SK-N-SH treated with all-trans-retinoic acid at 6 μM for 48 hours (cell line): ENCODE data around the gene CTAGE4.
"Not testable (repeated sequence)": the region's sequence is repeated elsewhere in the genome, so short reads cannot be mapped to it uniquely, and the experiment has no call there.

ENCODE experiments used
- ATAC-seq: fragments of 200-7000 bp; cut with Tn5 transposase; 3 replicates; pipeline ENCODE4 v1.9.1; 2020; ENCODE audit warnings: mild to moderate bottlenecking, moderate library complexity
- ARNTL ChIP-seq: fragments of 450-650 bp; formaldehyde crosslinking; IDR thresholded peaks from 2 replicates; pipeline ENCODE4 v1.5.0; 2020; ENCODE audit warnings: low read depth, mild to moderate bottlenecking, moderate library complexity, borderline replicate concordance
- BACH2 ChIP-seq: fragments of 250-450 bp; sonication (Bioruptor Pico); IDR thresholded peaks from 2 replicates; pipeline ENCODE4 v1.9.0; 2021; ENCODE audit warnings: mild to moderate bottlenecking, borderline replicate concordance
- CSDC2 ChIP-seq: fragments of 250-450 bp; sonication (Bioruptor Pico); IDR thresholded peaks from 2 replicates; pipeline ENCODE4 v1.5.0; 2020; ENCODE audit warnings: mild to moderate bottlenecking, moderate library complexity
- ESRRG ChIP-seq: fragments of 250-450 bp; sonication (Bioruptor Pico); IDR thresholded peaks from 2 replicates; pipeline ENCODE4 v1.6.1; 2021; ENCODE audit warnings: mild to moderate bottlenecking
- GLIS3 ChIP-seq: fragments of 250-450 bp; sonication (Bioruptor Pico); IDR thresholded peaks from 2 replicates; pipeline ENCODE4 v1.5.0; 2020; ENCODE audit warnings: mild to moderate bottlenecking, moderate library complexity
- ISL1 ChIP-seq: fragments of 250-450 bp; sonication (Bioruptor Pico); IDR thresholded peaks from 2 replicates; pipeline ENCODE4 v2.1.2; 2022; ENCODE audit warnings: mild to moderate bottlenecking, moderate library complexity
- OSR1 ChIP-seq: fragments of 250-450 bp; sonication (Bioruptor Pico); IDR thresholded peaks from 2 replicates; pipeline ENCODE4 v1.8.0; 2022; ENCODE audit warnings: moderate library complexity, mild to moderate bottlenecking, inconsistent platforms
- RARB ChIP-seq: fragments of 250-450 bp; sonication (Bioruptor Pico); IDR thresholded peaks from 2 replicates; pipeline ENCODE4 v1.8.0; 2021; ENCODE audit warnings: mild to moderate bottlenecking, moderate library complexity
- SNAI2 ChIP-seq: fragments of 250-450 bp; sonication (Bioruptor Pico); IDR thresholded peaks from 2 replicates; pipeline ENCODE4 v1.5.0; 2020; ENCODE audit warnings: mild to moderate bottlenecking, moderate library complexity
- TCF4 ChIP-seq: fragments of 250-450 bp; sonication (Bioruptor Pico); IDR thresholded peaks from 2 replicates; pipeline ENCODE4 v1.8.0; 2021; ENCODE audit warnings: mild to moderate bottlenecking, moderate library complexity, borderline replicate concordance
- TOX ChIP-seq: fragments of 250-450 bp; sonication (Bioruptor Pico); IDR thresholded peaks from 2 replicates; pipeline ENCODE4 v1.8.0; 2021; ENCODE audit warnings: mild to moderate bottlenecking, moderate library complexity, borderline replicate concordance
- ZFP30 ChIP-seq: fragments of 450-650 bp; formaldehyde crosslinking; IDR thresholded peaks from 2 replicates; pipeline ENCODE4 v1.5.0; 2022; ENCODE audit warnings: mild to moderate bottlenecking, moderate library complexity
- ZNF565 ChIP-seq: fragments of 450-650 bp; formaldehyde crosslinking; conservative IDR thresholded peaks from 2 replicates; pipeline ENCODE4 v1.5.0; 2020; ENCODE audit warnings: low read depth, mild to moderate bottlenecking, moderate library complexity
- ZNF70 ChIP-seq: fragments of 450-650 bp; formaldehyde crosslinking; IDR thresholded peaks from 2 replicates; pipeline ENCODE4 v1.5.0; 2020; ENCODE audit warnings: mild to moderate bottlenecking, moderate library complexity
- ZNF8 ChIP-seq: fragments of 450-650 bp; formaldehyde crosslinking; IDR thresholded peaks from 2 replicates; pipeline ENCODE4 v1.5.0; 2020; ENCODE audit warnings: mild to moderate bottlenecking, moderate library complexity
- TF ChIP-seq, protein P1 (sequence below): fragments of 250-450 bp; sonication (Bioruptor Pico); IDR thresholded peaks from 2 replicates; pipeline ENCODE4 v1.5.1; 2021; ENCODE audit warnings: mild to moderate bottlenecking, moderate library complexity
- TF ChIP-seq, protein P2 (sequence below): fragments of 250-450 bp; sonication (Bioruptor Pico); IDR thresholded peaks from 2 replicates; pipeline ENCODE4 v1.8.0; 2020; ENCODE audit warnings: mild to moderate bottlenecking, moderate library complexity, borderline replicate concordance
- TF ChIP-seq, protein P3 (sequence below): fragments of 250-450 bp; sonication (Bioruptor Pico); IDR thresholded peaks from 2 replicates; pipeline ENCODE4 v1.5.0; 2020; ENCODE audit warnings: mild to moderate bottlenecking, moderate library complexity
- TF ChIP-seq, protein P4 (sequence below): fragments of 250-450 bp; sonication (Bioruptor Pico); IDR thresholded peaks from 2 replicates; pipeline ENCODE4 v1.5.1; 2020; ENCODE audit warnings: low read depth, mild to moderate bottlenecking, moderate library complexity
- TF ChIP-seq, protein P5 (sequence below): fragments of 250-450 bp; sonication (Bioruptor Pico); IDR thresholded peaks from 2 replicates; pipeline ENCODE4 v1.8.0; 2021; ENCODE audit warnings: low read depth, mild to moderate bottlenecking, moderate library complexity, borderline replicate concordance

Gene CTAGE4, protein sequence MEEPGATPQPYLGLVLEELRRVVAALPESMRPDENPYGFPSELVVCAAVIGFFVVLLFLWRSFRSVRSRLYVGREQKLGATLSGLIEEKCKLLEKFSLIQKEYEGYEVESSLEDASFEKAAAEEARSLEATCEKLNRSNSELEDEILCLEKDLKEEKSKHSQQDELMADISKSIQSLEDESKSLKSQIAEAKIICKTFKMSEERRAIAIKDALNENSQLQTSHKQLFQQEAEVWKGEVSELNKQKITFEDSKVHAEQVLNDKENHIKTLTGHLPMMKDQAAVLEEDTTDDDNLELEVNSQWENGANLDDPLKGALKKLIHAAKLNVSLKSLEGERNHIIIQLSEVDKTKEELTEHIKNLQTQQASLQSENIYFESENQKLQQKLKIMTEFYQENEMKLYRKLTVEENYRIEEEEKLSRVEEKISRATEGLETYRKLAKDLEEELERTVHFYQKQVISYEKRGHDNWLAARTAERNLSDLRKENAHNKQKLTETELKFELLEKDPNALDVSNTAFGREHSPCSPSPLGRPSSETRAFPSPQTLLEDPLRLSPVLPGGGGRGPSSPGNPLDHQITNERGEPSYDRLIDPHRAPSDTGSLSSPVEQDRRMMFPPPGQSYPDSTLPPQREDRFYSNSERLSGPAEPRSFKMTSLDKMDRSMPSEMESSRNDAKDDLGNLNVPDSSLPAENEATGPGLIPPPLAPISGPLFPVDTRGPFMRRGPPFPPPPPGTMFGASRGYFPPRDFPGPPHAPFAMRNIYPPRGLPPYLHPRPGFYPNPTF

DNA sequence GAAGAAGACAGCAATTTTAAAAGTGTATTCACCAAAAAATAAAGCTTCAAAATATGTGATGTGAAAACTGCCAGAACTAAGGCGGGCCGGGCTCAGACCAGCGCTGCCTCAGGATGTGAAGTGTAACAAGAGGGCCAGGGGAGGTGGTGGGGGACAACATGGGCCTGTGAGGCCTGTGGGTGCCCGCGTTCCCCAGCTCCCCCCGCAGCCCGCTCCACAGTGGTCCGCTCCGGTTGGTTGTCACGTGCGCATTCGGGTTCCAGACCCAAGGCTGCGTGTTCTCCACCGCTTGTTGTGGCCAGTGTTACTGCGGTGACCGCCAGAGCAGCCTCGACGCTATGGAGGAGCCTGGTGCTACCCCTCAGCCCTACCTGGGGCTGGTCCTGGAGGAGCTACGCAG is at the start of gene CTAGE4:
Gene CTAGE4, plus strand, starts transcription at position 301 of the 400 bp plus-strand sequence. Its CDS starts 38 bp downstream, at position 339.
- not testable (repeated sequence) for ATAC-seq

DNA sequence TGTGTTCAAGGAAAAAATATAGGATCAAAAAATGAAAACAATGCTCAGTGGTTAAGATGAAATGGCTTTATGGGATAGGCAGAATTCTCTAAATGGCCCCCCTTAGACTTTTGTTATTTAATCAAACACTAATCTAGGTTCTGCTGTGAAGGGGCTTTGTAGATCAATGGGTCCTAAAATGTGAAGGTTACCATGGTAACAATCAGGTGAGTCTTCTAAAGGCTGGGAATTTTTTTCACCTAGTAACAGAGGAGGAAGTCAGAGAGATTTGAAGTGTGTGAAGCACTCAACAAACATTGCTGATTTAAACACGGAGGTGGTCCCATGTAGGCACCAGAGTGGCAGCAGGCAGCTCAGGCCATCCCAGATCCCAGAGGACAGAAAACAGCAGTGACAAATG is 49.1 kb upstream of the CTAGE4 start:
- no peak for TF ChIP-seq TOX (CRISPR knock-in tag)
- no peak for TF ChIP-seq GLIS3 (CRISPR knock-in tag)
- TF ChIP-seq ZFP30 (CRISPR knock-in tag): no peak
- no peak for TF ChIP-seq CSDC2
- TF ChIP-seq, protein P1, sequence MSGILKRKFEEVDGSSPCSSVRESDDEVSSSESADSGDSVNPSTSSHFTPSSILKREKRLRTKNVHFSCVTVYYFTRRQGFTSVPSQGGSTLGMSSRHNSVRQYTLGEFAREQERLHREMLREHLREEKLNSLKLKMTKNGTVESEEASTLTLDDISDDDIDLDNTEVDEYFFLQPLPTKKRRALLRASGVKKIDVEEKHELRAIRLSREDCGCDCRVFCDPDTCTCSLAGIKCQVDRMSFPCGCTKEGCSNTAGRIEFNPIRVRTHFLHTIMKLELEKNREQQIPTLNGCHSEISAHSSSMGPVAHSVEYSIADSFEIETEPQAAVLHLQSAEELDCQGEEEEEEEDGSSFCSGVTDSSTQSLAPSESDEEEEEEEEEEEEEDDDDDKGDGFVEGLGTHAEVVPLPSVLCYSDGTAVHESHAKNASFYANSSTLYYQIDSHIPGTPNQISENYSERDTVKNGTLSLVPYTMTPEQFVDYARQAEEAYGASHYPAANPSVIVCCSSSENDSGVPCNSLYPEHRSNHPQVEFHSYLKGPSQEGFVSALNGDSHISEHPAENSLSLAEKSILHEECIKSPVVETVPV: no peak
- TF ChIP-seq, protein P2, sequence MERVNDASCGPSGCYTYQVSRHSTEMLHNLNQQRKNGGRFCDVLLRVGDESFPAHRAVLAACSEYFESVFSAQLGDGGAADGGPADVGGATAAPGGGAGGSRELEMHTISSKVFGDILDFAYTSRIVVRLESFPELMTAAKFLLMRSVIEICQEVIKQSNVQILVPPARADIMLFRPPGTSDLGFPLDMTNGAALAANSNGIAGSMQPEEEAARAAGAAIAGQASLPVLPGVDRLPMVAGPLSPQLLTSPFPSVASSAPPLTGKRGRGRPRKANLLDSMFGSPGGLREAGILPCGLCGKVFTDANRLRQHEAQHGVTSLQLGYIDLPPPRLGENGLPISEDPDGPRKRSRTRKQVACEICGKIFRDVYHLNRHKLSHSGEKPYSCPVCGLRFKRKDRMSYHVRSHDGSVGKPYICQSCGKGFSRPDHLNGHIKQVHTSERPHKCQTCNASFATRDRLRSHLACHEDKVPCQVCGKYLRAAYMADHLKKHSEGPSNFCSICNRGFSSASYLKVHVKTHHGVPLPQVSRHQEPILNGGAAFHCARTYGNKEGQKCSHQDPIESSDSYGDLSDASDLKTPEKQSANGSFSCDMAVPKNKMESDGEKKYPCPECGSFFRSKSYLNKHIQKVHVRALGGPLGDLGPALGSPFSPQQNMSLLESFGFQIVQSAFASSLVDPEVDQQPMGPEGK (CRISPR knock-in tag): no peak
- no peak for TF ChIP-seq TCF4 (CRISPR knock-in tag)
- TF ChIP-seq, protein P3, sequence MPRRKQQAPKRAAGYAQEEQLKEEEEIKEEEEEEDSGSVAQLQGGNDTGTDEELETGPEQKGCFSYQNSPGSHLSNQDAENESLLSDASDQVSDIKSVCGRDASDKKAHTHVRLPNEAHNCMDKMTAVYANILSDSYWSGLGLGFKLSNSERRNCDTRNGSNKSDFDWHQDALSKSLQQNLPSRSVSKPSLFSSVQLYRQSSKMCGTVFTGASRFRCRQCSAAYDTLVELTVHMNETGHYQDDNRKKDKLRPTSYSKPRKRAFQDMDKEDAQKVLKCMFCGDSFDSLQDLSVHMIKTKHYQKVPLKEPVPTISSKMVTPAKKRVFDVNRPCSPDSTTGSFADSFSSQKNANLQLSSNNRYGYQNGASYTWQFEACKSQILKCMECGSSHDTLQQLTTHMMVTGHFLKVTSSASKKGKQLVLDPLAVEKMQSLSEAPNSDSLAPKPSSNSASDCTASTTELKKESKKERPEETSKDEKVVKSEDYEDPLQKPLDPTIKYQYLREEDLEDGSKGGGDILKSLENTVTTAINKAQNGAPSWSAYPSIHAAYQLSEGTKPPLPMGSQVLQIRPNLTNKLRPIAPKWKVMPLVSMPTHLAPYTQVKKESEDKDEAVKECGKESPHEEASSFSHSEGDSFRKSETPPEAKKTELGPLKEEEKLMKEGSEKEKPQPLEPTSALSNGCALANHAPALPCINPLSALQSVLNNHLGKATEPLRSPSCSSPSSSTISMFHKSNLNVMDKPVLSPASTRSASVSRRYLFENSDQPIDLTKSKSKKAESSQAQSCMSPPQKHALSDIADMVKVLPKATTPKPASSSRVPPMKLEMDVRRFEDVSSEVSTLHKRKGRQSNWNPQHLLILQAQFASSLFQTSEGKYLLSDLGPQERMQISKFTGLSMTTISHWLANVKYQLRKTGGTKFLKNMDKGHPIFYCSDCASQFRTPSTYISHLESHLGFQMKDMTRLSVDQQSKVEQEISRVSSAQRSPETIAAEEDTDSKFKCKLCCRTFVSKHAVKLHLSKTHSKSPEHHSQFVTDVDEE: no peak
- TF ChIP-seq RARB (CRISPR knock-in tag): no peak
- TF ChIP-seq ZNF8 (CRISPR knock-in tag): no peak
- ATAC-seq: no peak

DNA sequence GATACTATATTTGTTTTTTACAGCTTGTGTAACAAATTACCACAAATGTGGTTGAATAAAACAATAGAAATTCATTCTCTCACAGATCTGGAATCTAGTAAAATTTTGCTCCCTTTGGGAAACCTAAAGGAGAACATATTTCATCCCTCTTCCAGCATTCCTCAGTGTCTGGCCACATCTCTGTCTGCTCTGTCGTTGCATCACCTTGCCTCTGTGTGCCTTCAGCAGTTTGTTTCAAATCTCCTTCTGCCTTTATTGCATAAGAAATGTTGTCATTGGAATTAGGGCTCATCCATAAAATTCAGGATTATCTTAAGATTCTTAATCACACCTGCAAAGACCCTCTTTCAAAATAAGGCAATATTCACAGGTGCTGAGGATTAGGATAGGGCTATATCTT is 45.8 kb upstream of the CTAGE4 start:
- ATAC-seq: no peak
- TF ChIP-seq GLIS3 (CRISPR knock-in tag) (no peak), SNAI2 (CRISPR knock-in tag) (no peak), RARB (CRISPR knock-in tag) (no peak)

DNA sequence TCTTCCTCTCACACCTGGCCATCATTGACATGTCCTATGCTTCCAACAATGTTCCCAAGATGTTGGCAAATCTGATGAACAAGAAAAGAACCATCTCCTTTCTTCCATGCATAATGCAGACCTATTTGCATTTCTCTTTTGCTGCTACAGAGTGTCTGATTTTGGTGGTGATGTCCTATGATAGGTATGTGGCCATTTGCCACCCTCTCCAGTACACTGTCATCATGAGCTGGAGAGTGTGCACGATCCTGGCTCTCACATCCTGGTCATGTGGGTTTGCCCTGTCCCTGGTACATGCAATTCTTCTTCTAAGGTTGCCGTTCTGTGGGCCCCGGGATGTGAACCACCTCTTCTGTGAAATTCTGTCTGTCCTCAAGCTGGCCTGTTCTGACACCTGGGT is 41.1 kb upstream of the CTAGE4 start:
- no peak for ATAC-seq
- TF ChIP-seq, protein P4, sequence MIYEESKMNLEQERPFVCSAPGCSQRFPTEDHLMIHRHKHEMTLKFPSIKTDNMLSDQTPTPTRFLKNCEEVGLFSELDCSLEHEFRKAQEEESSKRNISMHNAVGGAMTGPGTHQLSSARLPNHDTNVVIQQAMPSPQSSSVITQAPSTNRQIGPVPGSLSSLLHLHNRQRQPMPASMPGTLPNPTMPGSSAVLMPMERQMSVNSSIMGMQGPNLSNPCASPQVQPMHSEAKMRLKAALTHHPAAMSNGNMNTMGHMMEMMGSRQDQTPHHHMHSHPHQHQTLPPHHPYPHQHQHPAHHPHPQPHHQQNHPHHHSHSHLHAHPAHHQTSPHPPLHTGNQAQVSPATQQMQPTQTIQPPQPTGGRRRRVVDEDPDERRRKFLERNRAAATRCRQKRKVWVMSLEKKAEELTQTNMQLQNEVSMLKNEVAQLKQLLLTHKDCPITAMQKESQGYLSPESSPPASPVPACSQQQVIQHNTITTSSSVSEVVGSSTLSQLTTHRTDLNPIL: no peak
- TF ChIP-seq ISL1: no peak
- TF ChIP-seq SNAI2 (CRISPR knock-in tag): no peak
- TF ChIP-seq, protein P3: no peak
- TF ChIP-seq BACH2 (CRISPR knock-in tag): no peak
- no peak for TF ChIP-seq GLIS3 (CRISPR knock-in tag)
- no peak for TF ChIP-seq ESRRG (CRISPR knock-in tag)
- TF ChIP-seq ZNF8 (CRISPR knock-in tag): no peak
- no peak for TF ChIP-seq TOX (CRISPR knock-in tag)
- TF ChIP-seq, protein P5, sequence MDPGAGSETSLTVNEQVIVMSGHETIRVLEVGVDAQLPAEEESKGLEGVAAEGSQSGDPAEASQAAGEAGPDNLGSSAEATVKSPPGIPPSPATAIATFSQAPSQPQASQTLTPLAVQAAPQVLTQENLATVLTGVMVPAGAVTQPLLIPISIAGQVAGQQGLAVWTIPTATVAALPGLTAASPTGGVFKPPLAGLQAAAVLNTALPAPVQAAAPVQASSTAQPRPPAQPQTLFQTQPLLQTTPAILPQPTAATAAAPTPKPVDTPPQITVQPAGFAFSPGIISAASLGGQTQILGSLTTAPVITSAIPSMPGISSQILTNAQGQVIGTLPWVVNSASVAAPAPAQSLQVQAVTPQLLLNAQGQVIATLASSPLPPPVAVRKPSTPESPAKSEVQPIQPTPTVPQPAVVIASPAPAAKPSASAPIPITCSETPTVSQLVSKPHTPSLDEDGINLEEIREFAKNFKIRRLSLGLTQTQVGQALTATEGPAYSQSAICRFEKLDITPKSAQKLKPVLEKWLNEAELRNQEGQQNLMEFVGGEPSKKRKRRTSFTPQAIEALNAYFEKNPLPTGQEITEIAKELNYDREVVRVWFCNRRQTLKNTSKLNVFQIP: no peak
- TF ChIP-seq OSR1 (CRISPR knock-in tag): no peak
- no peak for TF ChIP-seq ARNTL (CRISPR knock-in tag)
- no peak for TF ChIP-seq RARB (CRISPR knock-in tag)
- no peak for TF ChIP-seq ZNF565 (CRISPR knock-in tag)
- no peak for TF ChIP-seq ZNF70 (CRISPR knock-in tag)
